ENCODE data around the gene CNGB1. TPM values are rescaled to one million over a fixed set of nuclear protein-coding genes. Genes with fewer than 3 reads are reported as not detected.

The CNGB1 gene
- total RNA-seq, 4 donors from 2014 or later, result 0.14 to 1.9 (median 0.87) TPM

GRCh38 chr16:57904101-57904500 lies 66.8 kb downstream of the CNGB1 start:
- no peak for DNase-seq
- no peak for TF ChIP-seq POLR2A (IDR thresholded peaks at IDR 0.05)
- TF ChIP-seq CTCF (IDR thresholded peaks at IDR 0.05), result no peak
- TF ChIP-seq POLR2AphosphoS5 (IDR thresholded peaks at IDR 0.05), result no peak
- no peak for TF ChIP-seq EP300 (IDR thresholded peaks at IDR 0.05; ENCODE audit: low read depth)
- intact Hi-C loops (cut with DNase I; ENCODE audit: low total_unique reads), result no loop called here
- H3K27ac ChIP-seq, result no peak overlapping the region
- no peaks in the 10 kb centered on the region for H3K4me1 ChIP-seq
- WGBS, 2 donors (ENCODE audit: low coverage in 1 of 2), result 60% methylated on average over 8 of the region's 8 CpGs; no CpG with 5 or more reads in 1 of the 2 donors
- H3K36me3 ChIP-seq, result no peaks in the 10 kb centered on the region
- no peaks in the 10 kb centered on the region for H3K9me3 ChIP-seq
- in situ Hi-C loops (cut with MboI; ENCODE audit: low pct_ligation_motif_present in 1 of 4, low pct_unique_long_range_greater_than_20kb in 1 of 4, low sequenced_read_pairs in 3 of 4), result loop anchor here in 1 of 4 donors (25.0 kb wide), 1 partner anchor 208 kb away; no protein-coding TSS in a partner anchor
- no peak overlapping the region for H3K4me3 ChIP-seq
- H3K27me3 ChIP-seq, result peaks cover 40% of the 10 kb centered on the region

- H3K36me3 ChIP-seq, result no peaks in the 10 kb centered on the region
- peak; percentile 30 for DNase-seq
- peaks cover 40% of the 10 kb centered on the region for H3K27me3 ChIP-seq
- 66% methylated on average over 14 of the region's 18 CpGs; no CpG with 5 or more reads in 1 of the 2 donors for WGBS, 2 donors (ENCODE audit: low coverage in 1 of 2)
- no peak overlapping the region for H3K4me3 ChIP-seq
- intact Hi-C loops (cut with DNase I; ENCODE audit: low total_unique reads), result no loop called here
- in situ Hi-C loops (cut with MboI; ENCODE audit: low pct_ligation_motif_present in 1 of 4, low pct_unique_long_range_greater_than_20kb in 1 of 4, low sequenced_read_pairs in 3 of 4), result loop anchor here in 1 of 4 donors (25.0 kb wide), 1 partner anchor 209 kb away; no protein-coding TSS in a partner anchor
- TF ChIP-seq CTCF (IDR thresholded peaks at IDR 0.05) (no peak), POLR2AphosphoS5 (IDR thresholded peaks at IDR 0.05) (no peak), EP300 (IDR thresholded peaks at IDR 0.05; ENCODE audit: low read depth) (no peak), POLR2A (IDR thresholded peaks at IDR 0.05) (no peak)
- no peak overlapping the region for H3K27ac ChIP-seq
- no peaks in the 10 kb centered on the region for H3K4me1 ChIP-seq
- no peaks in the 10 kb centered on the region for H3K9me3 ChIP-seq
Observed at GRCh38 chr16:57903656-57904055, 67.3 kb downstream of the CNGB1 start.

- DNase-seq, result no peak
- intact Hi-C loops (cut with DNase I; ENCODE audit: low total_unique reads) (loop anchor here (2.0 kb wide), 1 partner anchor 103 kb away; no protein-coding TSS in a partner anchor), in situ Hi-C loops (cut with MboI; ENCODE audit: low pct_ligation_motif_present in 1 of 4, low pct_unique_long_range_greater_than_20kb in 1 of 4, low sequenced_read_pairs in 3 of 4) (loop anchor here in 1 of 4 donors (25.0 kb wide), 1 partner anchor 211 kb away; no protein-coding TSS in a partner anchor)
Observed at GRCh38 chr16:57901480-57902069, 69.4 kb downstream of the CNGB1 start.

More at GRCh38 chr16:57901480-57902069, 69.4 kb downstream of the CNGB1 start:
- H3K4me3 ChIP-seq, result no peak overlapping the region
- H3K27me3 ChIP-seq, result peaks cover 40% of the 10 kb centered on the region
- no peak overlapping the region for H3K27ac ChIP-seq
- H3K4me1 ChIP-seq, result no peaks in the 10 kb centered on the region
- 86 to 100% methylated on average over 1 to 12 of the region's 12 CpGs for WGBS, 2 donors (ENCODE audit: low coverage in 1 of 2)
- H3K36me3 ChIP-seq, result no peaks in the 10 kb centered on the region
- H3K9me3 ChIP-seq, result no peaks in the 10 kb centered on the region
- no peak for TF ChIP-seq CTCF (IDR thresholded peaks at IDR 0.05)
- TF ChIP-seq POLR2AphosphoS5 (IDR thresholded peaks at IDR 0.05), result no peak
- TF ChIP-seq POLR2A (IDR thresholded peaks at IDR 0.05), result no peak
